CD4-positive, alpha-beta T cell (primary cell): Measurements from ENCODE around the gene PTPRZ1. TPM values are rescaled to one million over a fixed set of nuclear protein-coding genes. Genes with fewer than 3 reads are reported as not detected.

Experiments
- ATAC-seq: fragments of 200-7000 bp; cut with Tn5 transposase; one replicate; pipeline ENCODE4 v1.10.0; 2022; ENCODE audit warnings: mild to moderate bottlenecking; ENCODE audit not compliant: poor library complexity
- CTCF ChIA-PET: fragments of 350-600 bp; sonication (Branson Sonifier 250); formaldehyde crosslinking; loops from one replicate; lab custom pipeline; 2021; ENCODE audit warnings: antibody characterized with exemption, inconsistent platforms; lab: Charles Lee
- POLR2A ChIA-PET: fragments of 350-600 bp; sonication (Branson Sonifier 250); formaldehyde crosslinking; loops from one replicate; lab custom pipeline; 2021; ENCODE audit warnings: antibody characterized with exemption, inconsistent platforms; lab: Charles Lee
- DNase-seq, 14 experiments: peaks; one replicate each; pipeline ENCODE4 v3.0.0-alpha.2; 2013 to 2020; ENCODE audit warnings: mixed read lengths in 2 of 14
- H3K27ac ChIP-seq, 2 donors: one replicate each; pipeline versions ENCODE4 v1.5.1 to v1.7.0; 2013; ENCODE audit warnings: low read length in 2 of 2, low read depth in 1 of 2, mild to moderate bottlenecking in 1 of 2
- H3K27me3 ChIP-seq, 2 experiments: 1 replicate in 1 of 2; 2 replicates in 1 of 2; pipeline versions ENCODE4 v1.6.1 to v1.7.0; 2013; ENCODE audit warnings: low read length in 2 of 2, control low read depth in 1 of 2, mild to moderate bottlenecking in 1 of 2, moderate library complexity in 1 of 2; ENCODE audit not compliant: insufficient read depth in 2 of 2, control insufficient read depth in 1 of 2
- H3K36me3 ChIP-seq: one replicate; pipeline ENCODE4 v1.6.1; 2013; ENCODE audit warnings: low read length, control low read depth; ENCODE audit not compliant: insufficient read depth
- H3K4me1 ChIP-seq: one replicate; pipeline ENCODE4 v1.6.1; 2013; ENCODE audit warnings: low read length, control low read depth; ENCODE audit not compliant: insufficient read depth
- H3K4me3 ChIP-seq: one replicate; pipeline ENCODE4 v1.5.1; 2013; ENCODE audit warnings: mild to moderate bottlenecking, low read length, moderate library complexity
- H3K9me3 ChIP-seq, 2 experiments: 1 replicate in 1 of 2; 2 replicates in 1 of 2; pipeline versions ENCODE4 v1.6.1 to v1.7.0; 2013; ENCODE audit warnings: low read length in 2 of 2, mild to moderate bottlenecking in 2 of 2, control low read depth in 1 of 2, moderate library complexity in 1 of 2; ENCODE audit not compliant: control insufficient read depth in 1 of 2, insufficient read depth in 1 of 2
- H3K27ac Mint-ChIP-seq: one replicate; pipeline ENCODE4 v1.8.0; 2020; ENCODE audit warnings: mixed read lengths
- H3K27me3 Mint-ChIP-seq: one replicate; pipeline ENCODE4 v1.8.0; 2021; ENCODE audit warnings: mixed read lengths
- H3K36me3 Mint-ChIP-seq: one replicate; pipeline ENCODE4 v1.8.0; 2021; ENCODE audit warnings: low read depth, mixed read lengths
- H3K4me1 Mint-ChIP-seq: one replicate; pipeline ENCODE4 v1.8.0; 2021; ENCODE audit warnings: low read depth, mixed read lengths
- H3K4me3 Mint-ChIP-seq: one replicate; pipeline ENCODE4 v1.8.0; 2020; ENCODE audit warnings: mild to moderate bottlenecking, mixed read lengths
- H3K9me3 Mint-ChIP-seq: one replicate; pipeline ENCODE4 v1.8.0; 2020; ENCODE audit warnings: mixed read lengths
- CTCF ChIP-seq: fragments of 200-600 bp; IDR thresholded peaks from one replicate; pipeline ENCODE4 v1.8.0; 2022; ENCODE audit warnings: antibody characterized with exemption, mild to moderate bottlenecking
- intact Hi-C, 2 experiments: fragments of 100-400 bp; cut with DNase I in 1 of 2; cut with micrococcal nuclease in 1 of 2; formaldehyde crosslinking; loops; one replicate each; pipeline versions ENCODE4 v1.15.1 to v1.9.0; 2023 to 2025; cut with DNase I, micrococcal nuclease
- total RNA-seq, 174 experiments: library from RNA in 2 of 174; stranded (reverse) in 2 of 174; gene quantifications; one replicate each; pipeline ENCODE4 v1.2.3 and lab custom pipeline; 2021 to 2026

The PTPRZ1 gene
- total RNA-seq, 2 experiments from 2014 or later = not detected

GRCh38 chr7:121860953-121861352, 12.0 kb upstream of the PTPRZ1 start:
- Mint-ChIP-seq H3K36me3 (no peaks in the 10 kb centered on the region), H3K27ac (no peak overlapping the region), H3K4me1 (no peaks in the 10 kb centered on the region), H3K4me3 (no peak overlapping the region), H3K27me3 (no peaks in the 10 kb centered on the region), H3K9me3 (peaks cover 5% of the 10 kb centered on the region)
- Histone ChIP-seq H3K9me3 (no peaks in the 10 kb centered on the region), H3K27me3 (no peaks in the 10 kb centered on the region), H3K4me3 (no peak overlapping the region), H3K36me3 (no peaks in the 10 kb centered on the region), H3K4me1 (no peaks in the 10 kb centered on the region), H3K27ac (no peak overlapping the region)
- TF ChIP-seq CTCF = no peak
- POLR2A ChIA-PET = no interaction called here
- intact Hi-C loops = no loop called here
- CTCF ChIA-PET = no interaction called here
- DNase-seq (no peak), ATAC-seq (no peak)

DNA sequence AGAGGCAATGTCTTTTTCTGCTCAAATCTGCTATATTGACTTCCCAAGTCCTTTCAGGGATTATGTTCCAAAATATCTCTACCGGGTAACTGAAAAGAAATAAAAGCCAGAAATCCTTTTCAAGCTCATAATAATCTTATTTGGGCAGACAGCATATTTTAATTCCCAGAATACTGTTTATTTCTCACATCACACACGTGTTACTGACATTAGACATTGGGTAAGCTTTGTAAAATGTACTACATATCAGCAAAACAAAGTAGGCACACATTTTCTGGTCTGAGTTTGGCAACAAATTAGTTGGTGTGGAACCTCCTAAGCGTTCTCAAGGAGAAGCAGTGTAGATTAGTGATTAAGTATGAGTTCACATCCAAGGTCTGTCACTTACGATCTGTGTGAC, 10.4 kb upstream of the PTPRZ1 start:
- Histone ChIP-seq H3K36me3 (no peaks in the 10 kb centered on the region), H3K4me1 (no peaks in the 10 kb centered on the region), H3K27ac (no peak overlapping the region), H3K4me3 (no peak overlapping the region), H3K27me3 (no peaks in the 10 kb centered on the region), H3K9me3 (no peaks in the 10 kb centered on the region)
- POLR2A ChIA-PET = no interaction called here
- no peak overlapping the region for H3K27ac Mint-ChIP-seq
- no peaks in the 10 kb centered on the region for H3K4me1 Mint-ChIP-seq
- no peaks in the 10 kb centered on the region for H3K36me3 Mint-ChIP-seq
- H3K4me3 Mint-ChIP-seq = no peak overlapping the region
- ATAC-seq (no peak), DNase-seq (no peak)
- H3K27me3 Mint-ChIP-seq = peaks cover 1% of the 10 kb centered on the region
- intact Hi-C loops = no loop called here
- no peak for TF ChIP-seq CTCF
- peaks cover 4% of the 10 kb centered on the region for H3K9me3 Mint-ChIP-seq
- CTCF ChIA-PET = no interaction called here

DNA sequence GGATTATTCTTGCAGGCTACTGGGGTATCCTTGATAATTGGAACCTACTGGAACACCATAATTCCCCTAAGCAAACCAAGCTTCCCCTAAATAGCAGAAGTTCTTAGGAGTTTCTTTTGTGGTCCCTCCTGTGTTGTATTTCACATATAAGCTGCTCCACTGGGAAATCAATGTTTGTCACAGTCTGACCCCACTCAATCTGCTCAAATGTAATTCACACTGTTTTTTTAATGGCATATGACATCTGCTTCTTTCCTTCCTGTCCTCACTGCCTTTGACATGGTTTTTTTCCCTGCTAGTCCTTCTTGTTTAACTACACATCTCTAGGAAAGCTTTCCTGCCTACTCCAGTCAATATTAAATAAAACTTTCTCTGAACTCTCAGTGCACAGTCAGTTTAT, 1.8 kb upstream of the PTPRZ1 start:
- H3K36me3 Mint-ChIP-seq = no peaks in the 10 kb centered on the region
- H3K9me3 Mint-ChIP-seq = peaks cover 4% of the 10 kb centered on the region
- DNase-seq (no peak), ATAC-seq (no peak)
- Histone ChIP-seq H3K9me3 (peaks cover 0 to 8% of the 10 kb centered on the region in 2 experiments), H3K4me3 (no peak overlapping the region), H3K27me3 (peaks cover 7 to 24% of the 10 kb centered on the region in 2 experiments), H3K36me3 (no peaks in the 10 kb centered on the region), H3K27ac (no peak overlapping the region), H3K4me1 (no peaks in the 10 kb centered on the region)
- ChIA-PET POLR2A (no interaction called here), CTCF (no interaction called here)
- H3K4me3 Mint-ChIP-seq = no peak overlapping the region
- TF ChIP-seq CTCF = no peak
- H3K27me3 Mint-ChIP-seq = peaks cover 53% of the 10 kb centered on the region
- intact Hi-C loops = no loop called here
- H3K4me1 Mint-ChIP-seq = no peaks in the 10 kb centered on the region
- H3K27ac Mint-ChIP-seq = no peak overlapping the region
